Mesenchymal stem cell (in vitro differentiated cells and primary cell): ENCODE measurements around the gene ARMC3.

Source experiments
- DNase-seq: peaks from one replicate; pipeline ENCODE4 v3.0.0-alpha.2; 2013
- H2AFZ ChIP-seq: one replicate; pipeline ENCODE4 v1.6.1; 2013; ENCODE audit warnings: low read depth, mild to moderate bottlenecking, control low read depth, inconsistent platforms, low read length, moderate library complexity
- H2AK5ac ChIP-seq: 2 replicates; pipeline ENCODE4 v1.6.1; 2013; ENCODE audit warnings: low read length, moderate library complexity, mild to moderate bottlenecking, inconsistent platforms; ENCODE audit not compliant: severe bottlenecking
- H2BK120ac ChIP-seq: one replicate; pipeline ENCODE4 v1.6.1; 2013; ENCODE audit warnings: low read depth, mild to moderate bottlenecking, inconsistent platforms, low read length, moderate library complexity
- H2BK12ac ChIP-seq, 2 experiments: one replicate each; pipeline ENCODE4 v1.6.1; 2013; ENCODE audit warnings: inconsistent platforms in 2 of 2, low read length in 2 of 2, mild to moderate bottlenecking in 2 of 2, moderate library complexity in 2 of 2, control low read depth in 1 of 2
- H2BK15ac ChIP-seq: one replicate; pipeline ENCODE4 v1.6.1; 2013; ENCODE audit warnings: mild to moderate bottlenecking, low read depth, inconsistent platforms; ENCODE audit not compliant: poor library complexity, severe bottlenecking
- H2BK5ac ChIP-seq: 2 replicates; pipeline ENCODE4 v1.6.1; 2013; ENCODE audit warnings: low read depth, mild to moderate bottlenecking, low read length, control low read depth, inconsistent platforms; ENCODE audit not compliant: poor library complexity, severe bottlenecking
- H3K14ac ChIP-seq, 2 experiments: one replicate each; pipeline ENCODE4 v1.6.1; 2013; ENCODE audit warnings: inconsistent platforms in 2 of 2, low read length in 2 of 2, control low read depth in 1 of 2, mild to moderate bottlenecking in 1 of 2, moderate library complexity in 1 of 2
- H3K18ac ChIP-seq, 2 experiments: one replicate each; pipeline ENCODE4 v1.6.1; 2013; ENCODE audit warnings: inconsistent platforms in 2 of 2, low read length in 2 of 2, control low read depth in 1 of 2, low read depth in 1 of 2, mild to moderate bottlenecking in 1 of 2
- H3K23ac ChIP-seq, 2 experiments: one replicate each; pipeline ENCODE4 v1.6.1; 2013; ENCODE audit warnings: inconsistent platforms in 2 of 2, low read length in 2 of 2, mild to moderate bottlenecking in 2 of 2, moderate library complexity in 2 of 2, control low read depth in 1 of 2
- H3K27ac ChIP-seq: 2 replicates; pipeline ENCODE4 v1.5.1; 2013; ENCODE audit warnings: mild to moderate bottlenecking, moderate library complexity, low read length, control low read depth, inconsistent platforms; ENCODE audit not compliant: poor library complexity, severe bottlenecking
- H3K27me3 ChIP-seq, 2 experiments: 2 replicates each; pipeline versions ENCODE4 v1.6.1 to v1.7.0; 2013; ENCODE audit warnings: low read length in 2 of 2, mild to moderate bottlenecking in 2 of 2, moderate library complexity in 2 of 2, control low read depth in 1 of 2, inconsistent platforms in 1 of 2; ENCODE audit not compliant: control insufficient read depth in 1 of 2, insufficient read depth in 1 of 2
- H3K36me3 ChIP-seq, 2 experiments: 2 replicates each; pipeline versions ENCODE4 v1.6.1 to v1.7.0; 2013; ENCODE audit warnings: low read length in 2 of 2, control low read depth in 1 of 2, inconsistent platforms in 1 of 2, low read depth in 1 of 2, mild to moderate bottlenecking in 1 of 2; ENCODE audit not compliant: insufficient read depth in 2 of 2, control insufficient read depth in 1 of 2
- H3K4ac ChIP-seq, 2 experiments: one replicate each; pipeline ENCODE4 v1.6.1; 2013; ENCODE audit warnings: inconsistent platforms in 2 of 2, low read length in 2 of 2, mild to moderate bottlenecking in 2 of 2, moderate library complexity in 2 of 2, control low read depth in 1 of 2, low read depth in 1 of 2
- H3K4me1 ChIP-seq: 2 replicates; pipeline ENCODE4 v1.6.1; 2013; ENCODE audit warnings: low read depth, low read length, control low read depth; ENCODE audit not compliant: control insufficient read depth, insufficient read depth
- H3K4me2 ChIP-seq: 2 replicates; pipeline ENCODE4 v1.6.1; 2013; ENCODE audit warnings: low read length, mild to moderate bottlenecking, inconsistent platforms; ENCODE audit not compliant: poor library complexity, severe bottlenecking
- H3K4me3 ChIP-seq, 2 experiments: 2 replicates each; pipeline versions ENCODE4 v1.5.1 to v1.7.0; 2013; ENCODE audit warnings: low read length in 2 of 2, mild to moderate bottlenecking in 2 of 2, control low read depth in 1 of 2, low read depth in 1 of 2; ENCODE audit not compliant: insufficient read depth in 1 of 2
- H3K79me1 ChIP-seq: replicated peaks from 2 replicates; pipeline ENCODE4 v1.6.1; 2013; ENCODE audit warnings: mild to moderate bottlenecking, control low read depth, low read length, inconsistent platforms; ENCODE audit not compliant: poor library complexity, severe bottlenecking
- H3K9ac ChIP-seq: 2 replicates; pipeline ENCODE4 v1.7.0; 2013; ENCODE audit warnings: mild to moderate bottlenecking, low read length, moderate library complexity
- H3K9me3 ChIP-seq: 2 replicates; pipeline ENCODE4 v1.7.0; 2013; ENCODE audit warnings: mild to moderate bottlenecking, low read length; ENCODE audit not compliant: control insufficient read depth
- H4K8ac ChIP-seq: one replicate; pipeline ENCODE4 v1.6.1; 2013; ENCODE audit warnings: inconsistent platforms, mild to moderate bottlenecking, low read length, moderate library complexity
- H4K91ac ChIP-seq: one replicate; pipeline ENCODE4 v1.6.1; 2013; ENCODE audit warnings: mild to moderate bottlenecking, low read length, inconsistent platforms
- WGBS: methylation state at CpG from one replicate; pipeline ENCODE4 v1.1.7; 2013; ENCODE audit warnings: mixed read lengths; 5-methylcytosine and 5-hydroxymethylcytosine counted together

Gene ARMC3

DNA sequence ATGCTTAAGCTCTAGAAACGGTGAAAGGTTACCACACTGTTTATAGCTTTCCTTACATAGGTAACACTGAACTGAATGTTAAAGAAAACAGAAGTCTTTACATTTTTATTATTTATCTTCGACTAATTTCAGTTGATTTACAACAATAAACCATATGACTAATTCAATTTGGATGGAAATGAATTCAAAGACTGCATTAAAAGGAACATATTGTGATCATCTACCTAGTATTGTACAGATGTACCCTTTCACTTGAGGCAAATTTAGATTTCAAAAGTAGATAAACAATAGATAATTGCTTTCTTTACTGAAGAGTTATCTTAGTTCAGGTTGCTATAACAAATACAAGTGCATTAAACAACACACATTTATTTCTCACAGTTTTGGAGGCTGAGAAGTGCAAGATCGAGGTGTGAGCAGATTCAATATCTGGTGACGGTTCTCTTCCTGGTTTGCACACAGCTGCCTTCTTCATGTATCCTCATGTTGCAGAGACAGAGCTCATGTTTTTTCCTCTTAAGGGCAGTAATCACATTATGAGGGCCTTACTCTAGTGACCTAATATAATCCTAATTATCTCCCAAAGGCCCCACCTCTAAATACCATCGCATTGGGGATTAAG is 15.0 kb upstream of the ARMC3 start:
- no peak overlapping the region for H2AFZ ChIP-seq
- H4K8ac ChIP-seq = no peak overlapping the region
- H2BK15ac ChIP-seq = no peak overlapping the region
- no peak overlapping the region for H2BK12ac ChIP-seq
- no peak overlapping the region for H3K4me2 ChIP-seq
- H3K4me1 ChIP-seq = no peaks in the 10 kb centered on the region
- no peak overlapping the region for H2BK5ac ChIP-seq
- H3K23ac ChIP-seq = no peak overlapping the region
- no peaks in the 10 kb centered on the region for H3K36me3 ChIP-seq
- no peaks in the 10 kb centered on the region for H3K27me3 ChIP-seq
- H3K4ac ChIP-seq = no peak overlapping the region
- H3K18ac ChIP-seq = no peak overlapping the region
- 96% methylated on average over 2 of the region's 5 CpGs for WGBS
- no peak overlapping the region for H3K4me3 ChIP-seq
- H2AK5ac ChIP-seq = no peak overlapping the region
- DNase-seq = no peak
- H2BK120ac ChIP-seq = no peak overlapping the region
- H4K91ac ChIP-seq = no peak overlapping the region
- H3K9ac ChIP-seq = no peak overlapping the region
- no peak overlapping the region for H3K27ac ChIP-seq
- peaks cover 12% of the 10 kb centered on the region for H3K9me3 ChIP-seq
- no peak overlapping the region for H3K14ac ChIP-seq
- no peaks in the 10 kb centered on the region for H3K79me1 ChIP-seq

DNA sequence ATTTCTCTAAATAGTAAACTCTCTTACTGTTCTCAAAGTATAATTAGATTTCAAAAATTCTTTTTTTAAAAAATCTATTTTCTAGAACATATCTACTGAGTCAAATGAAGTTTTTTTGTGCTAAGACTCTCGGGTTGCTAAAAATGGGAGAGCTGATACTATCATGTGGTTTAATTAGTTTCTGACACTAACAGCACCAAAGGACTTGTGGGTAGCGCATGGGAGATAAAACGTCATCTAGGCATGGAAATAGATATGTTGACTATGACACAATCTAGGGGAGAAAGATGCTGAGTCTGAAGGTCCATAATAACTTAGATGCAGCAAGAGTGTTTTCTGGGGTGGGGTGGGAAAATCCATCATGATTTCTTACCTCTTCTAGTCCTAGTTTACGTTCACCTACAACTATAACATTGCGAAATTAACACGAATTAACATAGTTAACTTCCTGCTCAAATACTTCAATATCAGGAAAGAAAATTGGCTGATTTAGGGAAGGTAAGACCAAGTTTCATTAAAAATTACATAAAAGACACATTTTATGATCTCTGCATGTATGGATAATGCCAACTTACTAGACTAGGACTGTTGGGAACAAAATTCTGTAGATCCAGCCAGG is 14.3 kb upstream of the ARMC3 start:
- no peak overlapping the region for H3K18ac ChIP-seq
- H3K4ac ChIP-seq = no peak overlapping the region
- H2AFZ ChIP-seq = no peak overlapping the region
- H3K4me2 ChIP-seq = no peak overlapping the region
- no peak overlapping the region for H3K4me3 ChIP-seq
- H3K4me1 ChIP-seq = no peaks in the 10 kb centered on the region
- H3K27me3 ChIP-seq = no peaks in the 10 kb centered on the region
- no peak overlapping the region for H2BK120ac ChIP-seq
- H4K8ac ChIP-seq = no peak overlapping the region
- no peak overlapping the region for H2AK5ac ChIP-seq
- H3K36me3 ChIP-seq = no peaks in the 10 kb centered on the region
- no peak for DNase-seq
- no peak overlapping the region for H3K14ac ChIP-seq
- peaks cover 9% of the 10 kb centered on the region for H3K9me3 ChIP-seq
- H2BK5ac ChIP-seq = no peak overlapping the region
- no peak overlapping the region for H2BK15ac ChIP-seq
- H3K27ac ChIP-seq = no peak overlapping the region
- WGBS = 78% methylated on average over 3 of the region's 6 CpGs
- H3K23ac ChIP-seq = no peak overlapping the region
- no peak overlapping the region for H3K9ac ChIP-seq
- H4K91ac ChIP-seq = no peak overlapping the region
- no peak overlapping the region for H2BK12ac ChIP-seq
- no peaks in the 10 kb centered on the region for H3K79me1 ChIP-seq

DNA sequence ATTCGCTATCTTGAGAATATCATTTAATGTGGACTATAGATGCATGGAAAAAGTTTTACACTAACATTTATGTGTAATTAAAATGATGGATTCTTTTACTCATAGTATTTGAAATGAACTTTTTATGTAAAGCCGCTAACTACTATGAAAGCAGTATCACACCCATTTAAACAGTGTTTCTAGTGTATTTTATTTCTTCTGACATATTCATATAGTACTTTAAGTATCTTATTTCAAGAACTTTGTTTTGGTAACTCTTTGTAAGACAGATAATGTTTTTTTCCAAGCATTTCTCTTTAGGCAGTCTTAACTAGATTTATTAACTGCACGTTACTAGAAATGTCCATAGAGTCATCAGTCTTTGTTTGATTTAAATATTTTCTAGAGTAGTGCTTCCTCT is 12.5 kb upstream of the ARMC3 start:
- Histone ChIP-seq H3K14ac (no peak overlapping the region), H3K79me1 (no peaks in the 10 kb centered on the region), H2BK15ac (no peak overlapping the region), H3K36me3 (no peaks in the 10 kb centered on the region), H4K91ac (no peak overlapping the region), H3K18ac (no peak overlapping the region), H3K4ac (no peak overlapping the region), H3K4me2 (no peak overlapping the region), H3K4me3 (no peak overlapping the region), H2BK5ac (no peak overlapping the region), H3K23ac (no peak overlapping the region), H2BK12ac (no peak overlapping the region), H4K8ac (no peak overlapping the region), H2BK120ac (no peak overlapping the region), H3K9ac (no peak overlapping the region), H3K27me3 (no peaks in the 10 kb centered on the region), H3K27ac (no peak overlapping the region), H3K4me1 (no peaks in the 10 kb centered on the region), H3K9me3 (peaks cover 9% of the 10 kb centered on the region), H2AFZ (no peak overlapping the region), H2AK5ac (no peak overlapping the region)
- no CpG with 5 or more reads among the region's 3 CpGs for WGBS
- no peak for DNase-seq

DNA sequence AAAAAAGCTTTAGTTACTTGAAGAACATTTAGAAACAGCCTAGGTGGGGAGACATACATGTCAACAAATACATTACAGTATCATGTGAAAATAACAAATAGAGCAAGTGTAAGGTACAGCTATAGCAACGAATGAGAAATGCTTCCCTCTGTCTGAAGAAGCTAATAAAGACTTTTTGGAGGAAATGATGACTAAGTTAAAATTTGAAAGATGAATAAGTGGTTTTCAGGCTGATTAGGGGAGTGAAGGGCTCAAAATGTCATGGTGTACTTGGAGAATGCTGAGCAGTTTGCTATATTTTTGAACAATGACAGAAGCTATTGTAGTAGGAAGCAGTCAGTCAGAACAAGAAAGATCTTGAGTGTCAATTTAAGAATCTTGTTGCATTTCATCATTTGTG is 2.8 kb upstream of the ARMC3 start:
- H3K27ac ChIP-seq = no peak overlapping the region
- no peak overlapping the region for H3K9ac ChIP-seq
- H3K14ac ChIP-seq = no peak overlapping the region
- peaks cover 12% of the 10 kb centered on the region for H3K9me3 ChIP-seq
- H2AFZ ChIP-seq = no peak overlapping the region
- 58% methylated on average over 1 of the region's 1 CpG for WGBS
- DNase-seq = no peak
- no peak overlapping the region for H3K18ac ChIP-seq
- H4K91ac ChIP-seq = no peak overlapping the region
- no peaks in the 10 kb centered on the region for H3K79me1 ChIP-seq
- H3K27me3 ChIP-seq = peaks cover 0 to 33% of the 10 kb centered on the region in 2 experiments
- H4K8ac ChIP-seq = no peak overlapping the region
- H3K4me1 ChIP-seq = peaks cover 2% of the 10 kb centered on the region
- H2BK120ac ChIP-seq = no peak overlapping the region
- no peak overlapping the region for H3K4ac ChIP-seq
- H2BK15ac ChIP-seq = no peak overlapping the region
- no peak overlapping the region for H3K23ac ChIP-seq
- no peak overlapping the region for H3K4me2 ChIP-seq
- H3K4me3 ChIP-seq = no peak overlapping the region
- no peak overlapping the region for H2AK5ac ChIP-seq
- H3K36me3 ChIP-seq = no peaks in the 10 kb centered on the region
- H2BK12ac ChIP-seq = no peak overlapping the region
- H2BK5ac ChIP-seq = no peak overlapping the region
